Measurements from ENCODE around the gene BAK1. TPM values are rescaled to one million over a fixed set of nuclear protein-coding genes. Genes with fewer than 3 reads are reported as not detected.

Gene BAK1
- total RNA-seq, 1 experiment from 2014 or later, result 40.0 TPM

- H3K18ac ChIP-seq (ENCODE audit: insufficient read length, low read depth, low read length), result no peak overlapping the region
- H3K9ac ChIP-seq (ENCODE audit: extremely low read depth, insufficient read length, low read length), result no peak overlapping the region
- no peak overlapping the region for H3K4ac ChIP-seq (ENCODE audit: low read depth, low read length)
- H3K27ac Mint-ChIP-seq, result no peak overlapping the region
- H3K27me3 Mint-ChIP-seq (ENCODE audit: low read depth), result peaks cover 10% of the 10 kb centered on the region
- no peak overlapping the region for H4K91ac ChIP-seq (ENCODE audit: insufficient read length, low read depth, low read length)
- H3K14ac ChIP-seq (ENCODE audit: insufficient read depth, low read length), result no peak overlapping the region
- no peak overlapping the region for H3T11ph ChIP-seq (ENCODE audit: low read length)
- H2BK5ac ChIP-seq (ENCODE audit: insufficient read length, low read length), result no peak overlapping the region
- H3K9me3 ChIP-seq (ENCODE audit: control insufficient read depth, low read depth, low read length), result no peaks in the 10 kb centered on the region
- TF ChIP-seq CTCF (conservative IDR thresholded peaks at IDR 0.05), result no peak
- H4K5ac ChIP-seq (ENCODE audit: insufficient read length, low read depth, low read length), result no peak overlapping the region
- no peak overlapping the region for H2BK20ac ChIP-seq (ENCODE audit: low read depth, low read length, poor library complexity, severe bottlenecking)
- H3K56ac ChIP-seq (ENCODE audit: insufficient read length, low read depth, low read length), result no peak overlapping the region
- H3K79me1 ChIP-seq (ENCODE audit: insufficient read depth, low read depth, low read length, poor library complexity, severe bottlenecking), result no peaks in the 10 kb centered on the region
- H3K4me3 Mint-ChIP-seq, result no peak overlapping the region
- H4K8ac ChIP-seq (replicated peaks; ENCODE audit: insufficient read length, low read depth, low read length), result no peak overlapping the region
- no peak for DNase-seq
- no peaks in the 10 kb centered on the region; the same call in 1 of the 2 replicates for H3K27me3 ChIP-seq (ENCODE audit: insufficient read depth, low read length)
- H2AFZ ChIP-seq (ENCODE audit: low read length), result no peak overlapping the region
- H2BK15ac ChIP-seq (ENCODE audit: low read depth, low read length), result no peak overlapping the region
- H3K27ac ChIP-seq (ENCODE audit: insufficient read length, low read depth, low read length), result no peak overlapping the region
- peaks cover 15 to 17% of the 10 kb centered on the region in 2 experiments for H3K4me1 Mint-ChIP-seq
- H2AK5ac ChIP-seq (ENCODE audit: insufficient read length, low read length), result no peak overlapping the region
- H2BK12ac ChIP-seq (ENCODE audit: insufficient read length, low read depth, low read length), result no peak overlapping the region
- H3K23ac ChIP-seq (ENCODE audit: insufficient read length, low read depth, low read length), result no peak overlapping the region
- H3K4me2 ChIP-seq (ENCODE audit: insufficient read depth, insufficient read length, low read length), result no peak overlapping the region
- peaks cover 7 to 8% of the 10 kb centered on the region in 2 experiments for H3K9me3 Mint-ChIP-seq
- H4K20me1 ChIP-seq (ENCODE audit: control insufficient read depth, insufficient read depth, insufficient read length), result no peaks in the 10 kb centered on the region
- H3K4me1 ChIP-seq (ENCODE audit: insufficient read depth, low read length), result peaks cover 3% of the 10 kb centered on the region; the same call in 1 of the 2 replicates
- H2BK120ac ChIP-seq (ENCODE audit: low read depth, low read length, poor library complexity, severe bottlenecking), result no peak overlapping the region
- H3K79me2 ChIP-seq (ENCODE audit: insufficient read depth, low read length), result no peaks in the 10 kb centered on the region
- peaks cover 0 to 7% (median 5%) of the 10 kb centered on the region in 3 experiments; a peak in 3 of 7 replicates for H3K36me3 Mint-ChIP-seq (ENCODE audit: insufficient read depth in 1 of 3, low read depth in 3 of 3)
- no peaks in the 10 kb centered on the region for H3K23me2 ChIP-seq (ENCODE audit: insufficient read length, low read depth, low read length, poor library complexity, severe bottlenecking)
- WGBS (ENCODE audit: extremely low coverage, insufficient read length, low lambda C conversion rate), result no CpG with 5 or more reads among the region's 2 CpGs
Measured at GRCh38 chr6:33602180-33602579, 22.1 kb upstream of the BAK1 start.
